Heart right ventricle (tissue), 16 donors: Measurements from ENCODE around the gene ENDOV. TPM values are rescaled to one million over a fixed set of nuclear protein-coding genes. Genes with fewer than 3 reads are reported as not detected.

ENCODE experiments used
- ATAC-seq, 8 donors: fragments of 200-7000 bp; cut with Tn5 transposase; one replicate each; pipeline ENCODE4 v1.9.1; 2020; ENCODE audit warnings: mild to moderate bottlenecking in 8 of 8, moderate library complexity in 8 of 8, moderate number of reproducible peaks in 1 of 8
- DNase-seq, 2 donors: peaks; one replicate each; pipeline ENCODE4 v3.0.0-alpha.2; 2020
- H3K27ac ChIP-seq, 10 donors: fragments of 200-600 bp; sonication (generic) in 2 of 10; one replicate each; pipeline versions ENCODE4 v1.5.0 to v1.8.0; 2020 to 2022; ENCODE audit warnings: mild to moderate bottlenecking in 3 of 10
- H3K27me3 ChIP-seq, 7 donors: fragments of 200-600 bp; one replicate each; pipeline ENCODE4 v1.8.0; 2021 to 2022; ENCODE audit warnings: mild to moderate bottlenecking in 2 of 7
- H3K36me3 ChIP-seq, 9 donors: fragments of 200-600 bp; sonication (generic) in 1 of 9; one replicate each; pipeline versions ENCODE4 v1.5.0 to v1.8.0; 2020 to 2022; ENCODE audit warnings: mild to moderate bottlenecking in 2 of 9
- H3K4me1 ChIP-seq, 9 donors: fragments of 200-600 bp; sonication (generic) in 1 of 9; one replicate each; pipeline versions ENCODE4 v1.5.0 to v1.8.0; 2020 to 2022; ENCODE audit warnings: mild to moderate bottlenecking in 4 of 9
- H3K4me3 ChIP-seq, 10 donors: fragments of 200-600 bp; sonication (generic) in 2 of 10; one replicate each; pipeline versions ENCODE4 v1.5.0 to v1.8.0; 2020 to 2022; ENCODE audit warnings: mild to moderate bottlenecking in 7 of 10, moderate library complexity in 2 of 10
- H3K9me3 ChIP-seq, 11 donors: fragments of 200-600 bp in 10 of 11; sonication (generic) in 2 of 11; one replicate each; pipeline versions ENCODE4 v1.5.0 to v1.8.0; 2013 to 2022; ENCODE audit warnings: mild to moderate bottlenecking in 2 of 11, control low read depth in 1 of 11, moderate library complexity in 1 of 11
- CTCF ChIP-seq, 9 donors: fragments of 200-600 bp; sonication (generic) in 2 of 9; IDR thresholded peaks; one replicate each; pipeline versions ENCODE4 v1.5.0 to v1.8.0; 2021 to 2022; ENCODE audit warnings: antibody characterized with exemption in 9 of 9, mild to moderate bottlenecking in 5 of 9, moderate library complexity in 1 of 9
- WGBS, 2 donors: extraction: QIAGEN DNeasy Blood & Tissue Kit; methylation state at CpG; one replicate each; pipeline ENCODE4 v1.1.7; 2013; ENCODE audit warnings: inconsistent platforms in 1 of 2; 5-methylcytosine and 5-hydroxymethylcytosine counted together
- intact Hi-C, 10 donors: fragments of 100-400 bp; cut with DNase I; formaldehyde crosslinking; loops; one replicate each; pipeline versions ENCODE4 v1.11.1 to v1.14.2; 2022
- polyA plus RNA-seq, 2 donors: library from polyadenylated mRNA; stranded (reverse); fragments of 200-250 nt; gene quantifications; one replicate each; pipeline ENCODE4 v1.2.3, GENCODE V29; 2013
- total RNA-seq, 10 donors: library from RNA; stranded (reverse); fragmentation: NEBNext Ultra II Directional in 3 of 10; extraction: Animal tissue kit (Norgen Biotek cat#: 25700) in 3 of 10; gene quantifications; one replicate each; pipeline versions ENCODE4 v1.2.1 to v1.2.4, GENCODE V29; 2021 to 2023
- donor health status: Arrhythmogenic right ventricular cardiomyopathy.
- donor health status: ischemic (EF 13 %, LVEDD 7.1; RV severe dilation, severe dysfunction).
- donor health status: healthy with polysubstance abuse.
- donor health status: DM: no; HTN: yes; CAD: no.
- donor health status: DM: no; HTN: no; CAD: no.
- donor health status: ischemic (EF 25% LVEDD 6.9; RV normal size, moderate dysfunction).
- donor health status: ischemic (EF 25% LVEDD 5.7; RV mildly dilated, moderate dysfunction).
- donor health status: healthy.
- donor health status: DM: yes; HTN: yes; CAD: no.
- donor health status: Ischemic cardiomyopathy.
- donor health status: ischemic (EF 35%, LVEDD 5.7; RV mildly dilated, moderate dysfunction).
- donor health status: nonischemic (EF 11% LVEDD 7.7; RV severe dilation, severe dysfunction).
- donor health status: DM: yes; HTN: yes; CAD: no.
- donor health status: PGD.
- donor health status: ischemic (EF 29% LVEDD 5.4; RV normal size, mild dysfunction).
- donor health status: nonischemic (EF 23%, LVEDD 6.1; RV moderate dilation, normal function).

The ENDOV gene
- total and polyA plus RNA-seq, 12 donors: 7.7 to 19.9 (median 12.6) TPM

DNA sequence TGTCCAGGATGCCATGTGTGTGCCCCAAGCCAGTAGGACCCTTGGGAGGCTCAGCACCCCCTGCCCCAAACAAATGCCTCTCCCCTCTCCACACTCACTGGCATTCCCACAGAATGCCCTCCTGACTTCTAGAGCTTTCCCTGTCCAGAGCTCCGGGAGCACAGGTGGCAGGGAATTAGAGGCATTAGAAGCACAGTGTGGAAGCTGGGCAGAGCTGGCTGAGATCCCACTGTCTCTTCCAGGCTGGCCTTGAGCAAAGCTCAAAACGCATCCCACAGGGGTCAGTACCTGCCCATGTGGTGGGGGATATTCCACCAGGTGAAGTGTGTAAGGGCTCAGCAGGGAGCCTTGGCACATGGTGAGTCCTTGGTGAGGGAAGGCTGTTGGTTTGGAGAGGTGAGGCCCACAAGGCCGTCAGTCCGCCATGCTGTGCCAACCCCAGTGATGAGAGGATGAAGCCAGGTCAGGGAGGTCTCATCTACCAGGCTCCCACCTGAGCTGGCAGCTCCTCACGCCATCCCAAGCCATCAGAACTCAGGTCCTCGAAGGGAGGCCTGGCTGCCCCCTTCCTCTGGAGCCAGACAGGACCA is 18.1 kb downstream of the ENDOV start:
- TF ChIP-seq CTCF (IDR thresholded peaks at IDR 0.05): no peak
- Histone ChIP-seq H3K27me3 (no peaks in the 10 kb centered on the region), H3K4me3 (no peak overlapping the region), H3K36me3 (peaks cover 0 to 45% (median 0%) of the 10 kb centered on the region in 9 donors), H3K9me3 (no peaks in the 10 kb centered on the region), H3K27ac (no peak overlapping the region), H3K4me1 (no peaks in the 10 kb centered on the region)
- DNase-seq (no peak), ATAC-seq (no peak)
- whole genome bisulfite sequencing, 2 donors: 87 to 89% methylated on average over 6 of the region's 6 CpGs
- intact Hi-C loops: loop anchor here in 1 of 10 donors (5.0 kb wide), 1 partner anchor 144 kb away; no protein-coding TSS in a partner anchor

DNA sequence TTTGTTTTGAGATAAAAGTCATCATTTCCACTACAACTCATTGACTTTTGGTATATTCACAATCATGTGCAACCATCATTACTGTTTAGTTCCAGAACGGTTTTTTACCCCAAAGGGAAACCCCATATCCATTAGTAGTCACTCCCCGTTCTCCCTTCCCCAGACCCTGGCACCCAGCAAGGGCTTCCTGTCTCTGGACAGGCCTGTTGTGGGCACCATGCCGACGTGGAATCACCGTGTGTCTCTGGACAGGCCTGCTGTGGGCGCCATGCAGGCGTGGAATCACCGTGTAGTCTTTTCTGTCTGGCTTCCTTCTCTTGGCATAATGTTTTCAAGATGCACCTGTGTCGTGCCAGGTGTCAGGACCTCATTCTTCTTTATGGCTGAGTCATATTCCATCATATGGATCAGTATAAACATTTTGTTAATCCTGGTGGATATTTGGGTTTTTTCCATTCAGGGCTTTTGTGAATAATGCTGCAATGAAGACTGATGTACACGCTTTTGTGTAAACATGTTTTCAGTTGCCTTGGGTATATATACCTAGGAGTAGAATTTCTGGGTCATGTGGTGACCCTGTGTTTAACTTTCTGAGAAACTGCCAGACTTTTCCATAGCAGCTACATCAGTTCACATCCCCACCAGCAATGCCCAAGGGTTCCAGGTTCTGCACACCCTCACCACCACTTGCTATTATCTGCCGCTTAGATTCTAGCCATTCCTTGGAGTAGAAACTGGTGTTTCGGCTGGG is 19.1 kb downstream of the ENDOV start:
- no peaks in the 10 kb centered on the region for H3K27me3 ChIP-seq
- WGBS, 2 donors: 79 to 80% methylated on average over 12 of the region's 12 CpGs
- DNase-seq (no peak), ATAC-seq (no peak)
- no peak overlapping the region for H3K4me3 ChIP-seq
- no peak for TF ChIP-seq CTCF (IDR thresholded peaks at IDR 0.05)
- peaks cover 0 to 35% (median 0%) of the 10 kb centered on the region in 9 donors for H3K36me3 ChIP-seq
- no peaks in the 10 kb centered on the region for H3K4me1 ChIP-seq
- H3K9me3 ChIP-seq: no peaks in the 10 kb centered on the region
- intact Hi-C loops: loop anchor here in 1 of 10 donors (5.0 kb wide), 1 partner anchor 143 kb away; no protein-coding TSS in a partner anchor
- H3K27ac ChIP-seq: no peak overlapping the region

DNA sequence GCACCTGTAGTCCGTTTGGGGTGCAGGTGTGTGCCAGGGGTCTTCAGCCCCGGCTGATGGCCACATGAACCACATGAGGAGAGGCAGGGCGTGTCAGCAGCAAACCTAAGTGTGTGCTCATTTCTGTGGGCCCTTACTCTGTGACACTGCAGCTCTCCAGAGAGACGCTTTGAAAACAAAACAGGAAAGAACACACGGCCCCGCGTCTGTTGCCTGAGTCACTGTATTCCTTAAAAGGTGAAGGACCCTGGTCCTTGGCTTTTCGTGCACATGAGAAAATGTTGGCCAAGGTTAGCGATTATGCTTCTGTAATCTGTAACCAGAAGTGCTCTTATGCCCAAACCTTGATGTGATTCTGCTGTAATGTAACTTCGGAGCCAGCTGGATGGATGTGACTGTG is 22.6 kb downstream of the ENDOV start:
- H3K9me3 ChIP-seq: no peaks in the 10 kb centered on the region
- no peak overlapping the region for H3K27ac ChIP-seq
- 83 to 84% methylated on average over 10 of the region's 10 CpGs for WGBS, 2 donors
- H3K27me3 ChIP-seq: no peaks in the 10 kb centered on the region
- no peak for TF ChIP-seq CTCF (IDR thresholded peaks at IDR 0.05)
- H3K4me3 ChIP-seq: no peak overlapping the region
- intact Hi-C loops: loop anchor here in 1 of 10 donors (5.0 kb wide), 1 partner anchor 525 kb away; no protein-coding TSS in a partner anchor
- no peaks in the 10 kb centered on the region for H3K4me1 ChIP-seq
- ATAC-seq (no peak), DNase-seq (no peak)
- peaks cover 0 to 17% (median 0%) of the 10 kb centered on the region in 9 donors for H3K36me3 ChIP-seq

DNA sequence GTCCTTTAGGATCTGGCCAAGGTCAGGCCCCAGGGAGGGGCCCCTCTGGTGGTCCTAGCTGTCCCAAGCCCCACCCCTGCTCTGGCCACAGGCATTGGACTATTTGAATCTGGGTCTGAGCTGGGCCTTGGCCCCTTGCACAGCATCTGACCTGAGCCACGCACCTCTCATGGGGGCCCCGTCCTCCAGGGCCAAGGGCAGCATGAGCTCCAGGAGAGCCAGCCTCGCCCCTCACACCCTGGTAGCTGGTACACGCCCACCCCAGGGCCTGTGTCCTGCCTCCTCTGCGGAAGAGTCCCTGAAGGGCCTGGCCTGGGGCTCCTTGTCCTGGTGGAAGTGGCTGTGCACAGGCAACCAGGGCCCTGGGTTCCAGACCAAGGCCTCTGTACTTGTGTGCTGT is 23.8 kb downstream of the ENDOV start:
- WGBS, 2 donors: 92 to 99% methylated on average over 5 of the region's 5 CpGs
- DNase-seq: no peak
- Histone ChIP-seq H3K27me3 (peaks cover 0 to 1% (median 0%) of the 10 kb centered on the region in 7 donors), H3K4me1 (no peaks in the 10 kb centered on the region), H3K9me3 (no peaks in the 10 kb centered on the region), H3K36me3 (peaks cover 0 to 17% (median 0%) of the 10 kb centered on the region in 9 donors), H3K27ac (no peak overlapping the region), H3K4me3 (no peak overlapping the region)
- intact Hi-C loops: loop anchor here in 1 of 10 donors (5.0 kb wide), 1 partner anchor 523 kb away; no protein-coding TSS in a partner anchor
- peak in 1 of 8 donors; percentile 35 for ATAC-seq
- no peak for TF ChIP-seq CTCF (IDR thresholded peaks at IDR 0.05)
